ENCODE measurements around the gene PHGDH.

PHGDH gene

GRCh38 chr1:119774746-119775490, 63.2 kb downstream of the PHGDH start:
- H2AFZ ChIP-seq (ENCODE audit: low read length) = no peak overlapping the region

GRCh38 chr1:119778359-119778758, 66.6 kb downstream of the PHGDH start:
- H4K20me1 ChIP-seq (ENCODE audit: insufficient read depth, low read length) = no peaks in the 10 kb centered on the region
- H3K9me2 ChIP-seq (replicated peaks; ENCODE audit: insufficient read depth, low read length) = no peaks in the 10 kb centered on the region
- DNase-seq = no peak
- H3K4me1 ChIP-seq (ENCODE audit: low read length) = no peaks in the 10 kb centered on the region
- no peak overlapping the region for H3K4me2 ChIP-seq (ENCODE audit: low read depth, low read length)
- TF ChIP-seq, protein P1, sequence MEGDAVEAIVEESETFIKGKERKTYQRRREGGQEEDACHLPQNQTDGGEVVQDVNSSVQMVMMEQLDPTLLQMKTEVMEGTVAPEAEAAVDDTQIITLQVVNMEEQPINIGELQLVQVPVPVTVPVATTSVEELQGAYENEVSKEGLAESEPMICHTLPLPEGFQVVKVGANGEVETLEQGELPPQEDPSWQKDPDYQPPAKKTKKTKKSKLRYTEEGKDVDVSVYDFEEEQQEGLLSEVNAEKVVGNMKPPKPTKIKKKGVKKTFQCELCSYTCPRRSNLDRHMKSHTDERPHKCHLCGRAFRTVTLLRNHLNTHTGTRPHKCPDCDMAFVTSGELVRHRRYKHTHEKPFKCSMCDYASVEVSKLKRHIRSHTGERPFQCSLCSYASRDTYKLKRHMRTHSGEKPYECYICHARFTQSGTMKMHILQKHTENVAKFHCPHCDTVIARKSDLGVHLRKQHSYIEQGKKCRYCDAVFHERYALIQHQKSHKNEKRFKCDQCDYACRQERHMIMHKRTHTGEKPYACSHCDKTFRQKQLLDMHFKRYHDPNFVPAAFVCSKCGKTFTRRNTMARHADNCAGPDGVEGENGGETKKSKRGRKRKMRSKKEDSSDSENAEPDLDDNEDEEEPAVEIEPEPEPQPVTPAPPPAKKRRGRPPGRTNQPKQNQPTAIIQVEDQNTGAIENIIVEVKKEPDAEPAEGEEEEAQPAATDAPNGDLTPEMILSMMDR (IDR thresholded peaks at IDR 0.05; ENCODE audit: low read length) = no peak
- no peak for TF ChIP-seq EZH2phosphoT487 (IDR thresholded peaks at IDR 0.05; ENCODE audit: low read length)
- TF ChIP-seq EZH2 (optimal IDR thresholded peaks at IDR 0.05; ENCODE audit: low read depth, low read length) = no peak
- no peak overlapping the region for H2AFZ ChIP-seq (ENCODE audit: low read length)
- no peaks in the 10 kb centered on the region for H3K79me2 ChIP-seq (ENCODE audit: low read length)
- no peaks in the 10 kb centered on the region for H3K27me3 ChIP-seq (replicated peaks; ENCODE audit: insufficient read depth, low read length)
- no peak overlapping the region for H3K9ac ChIP-seq (ENCODE audit: low read length)
- no peak overlapping the region for H3K4me3 ChIP-seq (ENCODE audit: low read length)
- H3F3A ChIP-seq (ENCODE audit: insufficient read depth, low read length) = no peaks in the 10 kb centered on the region
- H3K9me3 ChIP-seq (replicated peaks; ENCODE audit: insufficient read depth, low read length) = no peaks in the 10 kb centered on the region
- no peaks in the 10 kb centered on the region for H3K36me3 ChIP-seq (replicated peaks; ENCODE audit: insufficient read depth, low read length)
- no peak overlapping the region for H3K27ac ChIP-seq (ENCODE audit: low read length)

More at GRCh38 chr1:119774746-119775490, 63.2 kb downstream of the PHGDH start:
- Histone ChIP-seq H3K4me1 (ENCODE audit: low read length) (no peaks in the 10 kb centered on the region), H3K4me3 (ENCODE audit: low read length) (no peak overlapping the region), H3K36me3 (replicated peaks; ENCODE audit: insufficient read depth, low read length) (no peaks in the 10 kb centered on the region), H4K20me1 (ENCODE audit: insufficient read depth, low read length) (no peaks in the 10 kb centered on the region), H3K9me3 (replicated peaks; ENCODE audit: insufficient read depth, low read length) (no peaks in the 10 kb centered on the region), H3K27me3 (replicated peaks; ENCODE audit: insufficient read depth, low read length) (no peaks in the 10 kb centered on the region), H3K9ac (ENCODE audit: low read length) (no peak overlapping the region), H3K79me2 (ENCODE audit: low read length) (no peaks in the 10 kb centered on the region), H3K4me2 (ENCODE audit: low read depth, low read length) (no peak overlapping the region), H3F3A (ENCODE audit: insufficient read depth, low read length) (no peaks in the 10 kb centered on the region), H3K9me2 (replicated peaks; ENCODE audit: insufficient read depth, low read length) (no peaks in the 10 kb centered on the region), H3K27ac (ENCODE audit: low read length) (no peak overlapping the region)
- no peak for DNase-seq
- TF ChIP-seq EZH2phosphoT487 (IDR thresholded peaks at IDR 0.05; ENCODE audit: low read length) (no peak), EZH2 (optimal IDR thresholded peaks at IDR 0.05; ENCODE audit: low read depth, low read length) (no peak)
- TF ChIP-seq, protein P1 (IDR thresholded peaks at IDR 0.05; ENCODE audit: low read length) = no peak

DNA sequence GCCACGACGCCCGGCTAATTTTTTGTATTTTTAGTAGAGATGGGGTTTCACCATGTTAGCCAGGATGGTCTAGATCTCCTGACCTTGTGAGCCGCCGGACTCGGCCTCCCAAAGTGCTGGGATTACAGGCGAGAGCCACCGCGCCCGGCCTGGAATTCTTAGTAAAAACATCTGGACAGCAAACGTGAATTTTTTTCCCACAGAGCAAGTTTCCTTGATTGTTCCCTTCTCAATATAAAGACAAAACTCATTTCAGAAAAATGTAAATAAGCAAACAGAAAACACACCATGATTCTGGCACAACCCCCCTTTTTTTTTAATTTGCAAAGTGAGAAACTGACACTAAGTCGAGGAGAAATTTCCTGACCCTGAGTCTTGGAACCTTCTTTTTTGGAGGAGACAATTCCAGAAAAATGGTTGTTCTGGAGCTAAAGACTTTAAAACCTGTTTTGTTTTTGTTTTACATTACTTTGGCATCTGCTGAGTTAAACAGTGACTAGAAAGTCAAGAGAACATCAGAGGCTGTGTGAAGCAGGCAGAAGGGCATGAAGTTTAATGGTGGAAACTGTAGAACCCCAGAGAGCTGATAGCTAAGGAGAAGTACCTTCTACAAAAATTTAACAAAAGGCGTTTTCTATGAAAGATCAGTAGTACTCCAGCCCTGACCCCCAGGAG, 67.3 kb downstream of the PHGDH start:
- Histone ChIP-seq H3K4me3 (ENCODE audit: low read length) (no peak overlapping the region), H2AFZ (ENCODE audit: low read length) (no peak overlapping the region), H3F3A (ENCODE audit: insufficient read depth, low read length) (no peaks in the 10 kb centered on the region), H3K9me2 (replicated peaks; ENCODE audit: insufficient read depth, low read length) (no peaks in the 10 kb centered on the region), H3K27ac (ENCODE audit: low read length) (no peak overlapping the region), H3K9ac (ENCODE audit: low read length) (no peak overlapping the region), H3K4me2 (ENCODE audit: low read depth, low read length) (no peak overlapping the region), H4K20me1 (ENCODE audit: insufficient read depth, low read length) (no peaks in the 10 kb centered on the region), H3K4me1 (ENCODE audit: low read length) (no peaks in the 10 kb centered on the region), H3K9me3 (replicated peaks; ENCODE audit: insufficient read depth, low read length) (no peaks in the 10 kb centered on the region), H3K27me3 (replicated peaks; ENCODE audit: insufficient read depth, low read length) (no peaks in the 10 kb centered on the region), H3K36me3 (replicated peaks; ENCODE audit: insufficient read depth, low read length) (no peaks in the 10 kb centered on the region), H3K79me2 (ENCODE audit: low read length) (no peaks in the 10 kb centered on the region)
- no peak for DNase-seq
- no peak for TF ChIP-seq EZH2phosphoT487 (IDR thresholded peaks at IDR 0.05; ENCODE audit: low read length)
- TF ChIP-seq EZH2 (optimal IDR thresholded peaks at IDR 0.05; ENCODE audit: low read depth, low read length) = no peak
- TF ChIP-seq, protein P1 (IDR thresholded peaks at IDR 0.05; ENCODE audit: low read length) = no peak

All from MM.1S (cell line).